Neuronal stem cell (in vitro differentiated cells): ENCODE data around the gene ILRUN. TPM values are rescaled to one million over a fixed set of nuclear protein-coding genes. Genes with fewer than 3 reads are reported as not detected.
A peak's percentile ranks its signal among the peaks of the same experiment; 100 is the strongest.
"Not testable (repeated sequence)": the region's sequence is repeated elsewhere in the genome, so short reads cannot be mapped to it uniquely, and the experiment has no call there.

ENCODE experiments used
- DNase-seq: peaks from one replicate; pipeline ENCODE4 v3.0.0-alpha.2; 2013; ENCODE audit warnings: low spot score
- H2AFZ ChIP-seq: one replicate; pipeline ENCODE4 v1.6.1; 2013; ENCODE audit warnings: mild to moderate bottlenecking, low read length, inconsistent platforms
- H2AK5ac ChIP-seq: 2 replicates; pipeline ENCODE4 v1.6.1; 2013; ENCODE audit warnings: low read depth, mild to moderate bottlenecking, inconsistent platforms, low read length, moderate library complexity, mixed read lengths
- H2BK120ac ChIP-seq: 2 replicates; pipeline ENCODE4 v1.6.1; 2013; ENCODE audit warnings: low read depth, mild to moderate bottlenecking, inconsistent platforms, low read length, moderate library complexity, mixed read lengths
- H2BK12ac ChIP-seq: one replicate; pipeline ENCODE4 v1.6.1; 2013; ENCODE audit warnings: low read length, inconsistent platforms
- H2BK15ac ChIP-seq: 2 replicates; pipeline ENCODE4 v1.6.1; 2013; ENCODE audit warnings: mild to moderate bottlenecking, low read length, inconsistent platforms, mixed read lengths
- H2BK5ac ChIP-seq: one replicate; pipeline ENCODE4 v1.6.1; 2013; ENCODE audit warnings: inconsistent platforms, mild to moderate bottlenecking, low read length, moderate library complexity
- H3K14ac ChIP-seq: one replicate; pipeline ENCODE4 v1.6.1; 2013; ENCODE audit warnings: low read length, inconsistent platforms
- H3K18ac ChIP-seq: 2 replicates; pipeline ENCODE4 v1.6.1; 2013; ENCODE audit warnings: low read length, inconsistent platforms
- H3K23ac ChIP-seq: 2 replicates; pipeline ENCODE4 v1.6.1; 2013; ENCODE audit warnings: low read depth, mild to moderate bottlenecking, mixed read lengths, low read length, inconsistent platforms; ENCODE audit not compliant: poor library complexity
- H3K27ac ChIP-seq: replicated peaks from 3 replicates; pipeline ENCODE4 v1.5.1; 2013; ENCODE audit warnings: low read length, inconsistent platforms
- H3K27me3 ChIP-seq, 3 experiments: 2 replicates each; pipeline ENCODE4 v1.6.1; 2013; ENCODE audit warnings: low read length in 3 of 3, mild to moderate bottlenecking in 2 of 3, inconsistent platforms in 1 of 3, low read depth in 1 of 3, mixed read lengths in 1 of 3, moderate library complexity in 1 of 3; ENCODE audit not compliant: control insufficient read depth in 3 of 3, insufficient read depth in 3 of 3
- H3K36me3 ChIP-seq, 2 donors: replicated peaks in 1 of 2; 2 replicates each; pipeline ENCODE4 v1.6.1; 2013; ENCODE audit warnings: low read length in 2 of 2; ENCODE audit not compliant: control insufficient read depth in 2 of 2, insufficient read depth in 2 of 2
- H3K4ac ChIP-seq: 2 replicates; pipeline ENCODE4 v1.6.1; 2013; ENCODE audit warnings: inconsistent platforms, mild to moderate bottlenecking, low read length, moderate library complexity
- H3K4me1 ChIP-seq, 2 donors: 1 replicate in 1 of 2; 2 replicates in 1 of 2; pipeline ENCODE4 v1.6.1; 2013; ENCODE audit warnings: low read length in 2 of 2, low read depth in 1 of 2; ENCODE audit not compliant: control insufficient read depth in 2 of 2, insufficient read depth in 1 of 2
- H3K4me2 ChIP-seq: one replicate; pipeline ENCODE4 v1.6.1; 2013; ENCODE audit warnings: mild to moderate bottlenecking, low read length, inconsistent platforms; ENCODE audit not compliant: insufficient read depth, poor library complexity, severe bottlenecking
- H3K4me3 ChIP-seq, 2 donors: 2 replicates each; pipeline ENCODE4 v1.5.1; 2013; ENCODE audit warnings: low read length in 2 of 2, mild to moderate bottlenecking in 2 of 2, inconsistent platforms in 1 of 2, moderate library complexity in 1 of 2
- H3K79me1 ChIP-seq: one replicate; pipeline ENCODE4 v1.6.1; 2013; ENCODE audit warnings: low read depth, mild to moderate bottlenecking, inconsistent platforms, low read length, moderate library complexity
- H3K9ac ChIP-seq: one replicate; pipeline ENCODE4 v1.6.1; 2013; ENCODE audit warnings: mild to moderate bottlenecking, low read depth, low read length, inconsistent platforms; ENCODE audit not compliant: poor library complexity
- H3K9me3 ChIP-seq, 2 donors: replicated peaks in 1 of 2; 2 replicates each; pipeline versions ENCODE3 to v1.6.1; 2013; ENCODE audit warnings: low read length in 2 of 2, mild to moderate bottlenecking in 2 of 2, inconsistent platforms in 1 of 2, low read depth in 1 of 2, mixed read lengths in 1 of 2, moderate library complexity in 1 of 2; ENCODE audit not compliant: control insufficient read depth in 2 of 2, insufficient read depth in 1 of 2
- H4K8ac ChIP-seq: one replicate; pipeline ENCODE4 v1.6.1; 2013; ENCODE audit warnings: low read depth, mild to moderate bottlenecking, inconsistent platforms, low read length, moderate library complexity
- H4K91ac ChIP-seq: one replicate; pipeline ENCODE4 v1.6.1; 2013; ENCODE audit warnings: low read length, low read depth, mild to moderate bottlenecking, inconsistent platforms; ENCODE audit not compliant: poor library complexity
- WGBS, 2 donors: extraction: QIAGEN DNeasy Blood & Tissue Kit; methylation state at CpG; one replicate each; pipeline ENCODE4 v1.1.7; 2013; ENCODE audit warnings: missing lambda C conversion rate in 2 of 2, mixed read lengths in 1 of 2; ENCODE audit not compliant: insufficient read length in 2 of 2, insufficient replicate concordance in 1 of 2; ENCODE audit errors: extremely low coverage in 2 of 2; 5-methylcytosine and 5-hydroxymethylcytosine counted together
- polyA plus RNA-seq, 2 experiments: library from polyadenylated mRNA; stranded (reverse); fragments of 200-250 nt; gene quantifications; one replicate each; pipeline ENCODE4 v1.2.3, GENCODE V29; 2013

Gene ILRUN
- 35.6 TPM for polyA plus RNA-seq (2013, experiment 1 of 2)
- polyA plus RNA-seq (2013, experiment 2 of 2), result 38.0 TPM

GRCh38 chr6:34696739-34697543 is at the start of gene ILRUN:
TSS of gene ILRUN (minus strand) at chr6:34696767. CDS start at chr6:34696603, 164 bp downstream.
- Histone ChIP-seq H3K9me3 (no peaks in the 10 kb centered on the region), H2AFZ (peak within 1 kb of the TSS; percentile 94), H2AK5ac (peak within 1 kb of the TSS; percentile 95), H2BK12ac (peak within 1 kb of the TSS; percentile 52), H3K14ac (peak within 1 kb of the TSS; percentile 91), H4K8ac (no peak within 1 kb of the TSS), H3K18ac (peak within 1 kb of the TSS; percentile 94), H3K9ac (peak within 1 kb of the TSS; percentile 95), H3K36me3 (peaks cover 0 to 5% of the 10 kb centered on the region in 2 donors), H2BK15ac (peak within 1 kb of the TSS; percentile 81), H3K27me3 (no peaks in the 10 kb centered on the region), H2BK5ac (peak within 1 kb of the TSS; percentile 79), H3K23ac (peak within 1 kb of the TSS; percentile 96), H3K79me1 (peaks cover 11% of the 10 kb centered on the region), H4K91ac (no peak within 1 kb of the TSS), H3K4me3 (peak within 1 kb of the TSS; percentile 92 to 94), H3K4ac (no peak within 1 kb of the TSS), H3K27ac (peak within 1 kb of the TSS; percentile 56), H3K4me1 (peaks cover 8 to 9% of the 10 kb centered on the region in 2 donors), H2BK120ac (no peak within 1 kb of the TSS), H3K4me2 (peak within 1 kb of the TSS; percentile 71)
- peak; percentile 95 for DNase-seq
- no CpG with 5 or more reads among the region's 49 CpGs for WGBS, 2 donors

- H3K27me3 ChIP-seq, result no peaks in the 10 kb centered on the region
- WGBS, 2 donors, result no CpG with 5 or more reads among the region's 10 CpGs
- no peak overlapping the region for H3K14ac ChIP-seq
- H2BK120ac ChIP-seq, result no peak overlapping the region
- no peaks in the 10 kb centered on the region for H3K36me3 ChIP-seq
- H3K79me1 ChIP-seq, result no peaks in the 10 kb centered on the region
- H4K8ac ChIP-seq, result no peak overlapping the region
- no peak overlapping the region for H2BK15ac ChIP-seq
- H3K18ac ChIP-seq, result no peak overlapping the region
- DNase-seq, result no peak
- H3K27ac ChIP-seq, result no peak overlapping the region
- H3K23ac ChIP-seq, result no peak overlapping the region
- H2AK5ac ChIP-seq, result no peak overlapping the region
- no peak overlapping the region for H3K4me2 ChIP-seq
- no peaks in the 10 kb centered on the region for H3K9me3 ChIP-seq
- H2AFZ ChIP-seq, result no peak overlapping the region
- H3K4ac ChIP-seq, result no peak overlapping the region
- H2BK5ac ChIP-seq, result no peak overlapping the region
- H3K9ac ChIP-seq, result no peak overlapping the region
- peaks cover 0 to under 1% of the 10 kb centered on the region in 2 donors for H3K4me1 ChIP-seq
- H3K4me3 ChIP-seq, result no peak overlapping the region
- H4K91ac ChIP-seq, result no peak overlapping the region
- no peak overlapping the region for H2BK12ac ChIP-seq
These were observed 48.9 kb upstream of the ILRUN start for GRCh38 chr6:34745277-34746103.

GRCh38 chr6:34744294-34744647 is 47.7 kb upstream of the ILRUN start:
- H3K36me3 ChIP-seq, H3K9me3 ChIP-seq, H2BK5ac ChIP-seq, H3K4me2 ChIP-seq, H2BK120ac ChIP-seq, H3K23ac ChIP-seq, H3K18ac ChIP-seq, H3K79me1 ChIP-seq, H2AK5ac ChIP-seq, H2BK12ac ChIP-seq, H3K14ac ChIP-seq, H3K4ac ChIP-seq, H3K4me1 ChIP-seq, H4K91ac ChIP-seq, H3K27ac ChIP-seq, H3K9ac ChIP-seq, H4K8ac ChIP-seq, H3K4me3 ChIP-seq, H2BK15ac ChIP-seq, H3K27me3 ChIP-seq, H2AFZ ChIP-seq, DNase-seq: not testable (repeated sequence)
- no CpG with 5 or more reads among the region's 10 CpGs for whole genome bisulfite sequencing, 2 donors
